ENCODE results near the gene TCP11L1.
"Not testable (repeated sequence)": the region's sequence is repeated elsewhere in the genome, so short reads cannot be mapped to it uniquely, and the experiment has no call there.

Gene TCP11L1

DNA sequence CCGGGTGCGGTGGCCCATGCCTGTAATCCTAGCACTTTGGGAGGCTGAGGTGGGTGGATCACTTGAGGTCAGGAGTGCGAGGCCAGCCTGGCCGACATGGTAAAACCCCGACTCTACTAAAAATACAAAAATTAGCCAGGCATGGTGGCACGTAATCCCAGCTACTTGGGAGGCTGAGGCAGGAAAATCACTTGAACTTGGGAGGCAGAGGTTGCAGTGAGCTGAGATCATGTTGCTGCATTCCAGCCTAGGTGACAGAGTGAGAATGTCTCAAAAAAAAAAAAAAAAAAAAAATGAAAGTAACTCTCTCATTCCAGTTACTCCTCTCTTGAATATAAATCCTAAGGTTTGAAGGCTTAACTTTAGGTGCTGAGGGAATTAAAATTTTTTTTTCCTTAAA lies 10.2 kb upstream of the TCP11L1 start:
- DNase-seq (ENCODE audit: low read depth), result not testable (repeated sequence)

DNA sequence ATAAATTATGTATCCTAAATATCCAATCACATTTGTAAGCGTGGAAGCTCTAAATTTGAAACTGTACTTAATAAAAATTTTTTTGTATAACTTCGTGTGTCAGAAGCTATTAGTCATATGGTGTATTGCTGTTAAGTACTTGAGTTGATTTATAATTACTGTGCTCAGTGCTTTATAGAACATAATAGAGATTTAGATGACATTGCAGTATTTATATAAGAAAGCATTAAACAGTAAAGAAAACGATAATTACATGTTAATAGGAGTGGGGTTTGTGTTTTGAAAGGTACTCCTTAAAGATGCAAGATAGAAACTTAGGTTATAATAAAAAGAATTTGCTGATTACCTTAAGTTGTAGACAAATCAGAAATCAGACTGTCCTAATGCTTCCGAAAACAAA lies 5.9 kb upstream of the TCP11L1 start:
- no peak for DNase-seq (ENCODE audit: low read depth)

DNA sequence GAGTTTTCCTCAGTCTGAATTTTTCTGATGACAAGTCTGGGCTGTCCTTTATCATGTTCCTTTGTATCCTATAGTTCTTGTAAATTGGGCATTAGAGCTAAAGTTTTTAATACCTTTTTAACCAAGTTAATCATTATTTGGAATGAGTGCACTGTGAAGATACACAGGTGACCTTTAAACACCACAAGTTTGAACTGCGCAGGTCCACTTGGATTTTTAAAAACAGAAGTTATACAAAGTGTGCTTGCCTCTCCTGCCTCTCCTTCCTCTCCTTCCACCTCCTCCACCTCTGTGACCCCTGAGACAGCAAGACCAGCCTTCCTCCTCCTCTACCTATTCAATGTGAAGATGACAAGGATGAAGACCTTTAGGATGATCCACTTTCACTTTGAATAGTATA lies 4.4 kb upstream of the TCP11L1 start:
- no peak for DNase-seq (ENCODE audit: low read depth)

DNA sequence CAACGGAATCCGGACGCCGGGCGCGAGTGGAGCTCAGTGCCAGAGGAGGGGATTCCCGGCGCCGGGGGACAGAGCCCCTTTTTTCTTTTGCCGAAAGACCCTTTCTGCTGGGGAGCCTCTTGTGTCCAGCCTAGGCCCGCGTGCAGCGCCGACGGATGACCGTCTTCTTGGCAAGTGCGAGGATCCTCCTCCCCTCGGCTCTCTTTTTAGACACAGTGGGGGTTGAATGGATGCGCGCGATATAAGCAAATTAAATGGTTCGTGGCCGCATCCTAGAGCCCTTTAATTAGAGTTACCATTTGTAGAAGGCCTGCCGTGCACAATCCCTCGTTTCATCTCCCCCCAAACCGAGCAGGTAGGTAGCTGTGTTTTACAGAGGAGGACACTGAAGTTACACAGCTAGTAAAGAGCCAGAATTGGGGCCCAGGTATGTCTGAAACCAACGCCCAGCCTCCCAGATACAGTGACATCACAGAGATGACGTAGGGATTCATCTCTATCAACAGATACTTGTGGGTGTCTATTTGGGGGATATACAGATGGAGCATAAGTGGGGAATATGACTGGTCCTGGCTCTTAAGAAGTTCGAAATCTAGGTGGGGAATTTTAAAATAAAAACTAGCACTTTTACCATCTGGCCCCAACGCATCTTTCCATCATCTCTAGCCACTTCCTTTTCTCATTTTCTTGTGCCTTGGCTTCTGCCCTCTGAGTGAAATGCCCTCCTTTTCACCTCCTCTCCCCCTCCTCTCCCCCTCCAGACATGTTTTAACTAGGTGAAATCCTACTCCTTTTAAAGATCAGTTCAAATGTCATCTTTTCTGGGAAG lies 875 bp downstream of the TCP11L1 start:
- no peak for DNase-seq (ENCODE audit: low read depth)

DNA sequence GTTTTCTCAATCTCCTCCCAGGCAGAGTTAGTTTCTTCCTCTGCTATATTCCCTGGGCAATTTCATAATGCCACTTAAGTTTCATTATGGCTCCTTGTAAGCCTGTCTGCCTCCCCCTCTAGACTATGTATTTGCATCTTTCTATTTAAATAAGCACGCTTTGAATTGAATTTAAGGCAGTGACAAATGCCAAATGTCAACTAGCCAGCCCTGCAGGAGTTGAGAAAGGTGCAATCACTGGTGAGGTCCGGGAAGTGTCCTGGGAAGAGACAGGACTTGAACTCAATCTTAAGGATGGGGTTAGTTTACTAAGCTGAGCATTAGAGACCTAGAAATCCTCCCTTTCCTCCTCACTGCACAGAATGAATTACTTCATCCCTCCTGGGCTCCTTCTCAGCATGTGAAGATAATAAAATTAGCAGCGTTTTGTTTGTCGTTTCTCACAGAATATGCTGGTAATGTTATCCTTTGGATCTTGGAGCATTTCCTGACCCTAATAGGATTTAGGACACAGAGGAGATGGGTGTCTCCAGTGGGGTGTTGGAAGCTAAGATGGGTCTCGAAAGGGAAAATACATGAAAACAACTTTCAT lies 1.6 kb downstream of the TCP11L1 start:
- no peak for DNase-seq (ENCODE audit: low read depth)

DNA sequence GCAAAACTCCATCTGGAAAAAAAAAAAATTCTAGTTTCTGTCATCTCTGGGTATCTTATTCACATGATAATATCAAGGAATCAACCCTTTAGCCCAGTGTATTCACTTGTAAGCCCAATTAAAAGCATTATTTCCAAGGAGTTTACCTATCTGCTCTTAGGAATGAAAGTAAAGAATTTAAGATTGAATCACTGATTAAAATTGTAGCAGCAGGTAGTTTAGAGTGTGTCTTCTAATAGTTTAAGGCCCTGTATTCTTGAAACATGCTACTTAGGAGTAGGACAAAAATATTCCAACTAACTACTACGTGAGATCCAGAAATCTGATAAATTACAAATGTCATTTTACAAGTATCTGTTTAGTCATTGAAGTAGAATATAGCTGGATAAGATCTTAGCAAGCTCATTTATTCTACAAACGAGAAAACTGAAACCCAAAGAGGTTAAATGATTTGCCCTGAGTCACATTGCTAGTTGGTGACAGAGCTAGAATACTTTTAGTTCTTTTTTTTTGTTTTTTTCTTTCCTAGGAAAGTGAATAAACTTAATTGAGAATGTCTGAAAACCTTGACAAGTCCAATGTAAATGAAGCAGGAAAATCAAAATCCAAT lies 4.0 kb downstream of the TCP11L1 start:
- DNase-seq (ENCODE audit: low read depth), result no peak

DNA sequence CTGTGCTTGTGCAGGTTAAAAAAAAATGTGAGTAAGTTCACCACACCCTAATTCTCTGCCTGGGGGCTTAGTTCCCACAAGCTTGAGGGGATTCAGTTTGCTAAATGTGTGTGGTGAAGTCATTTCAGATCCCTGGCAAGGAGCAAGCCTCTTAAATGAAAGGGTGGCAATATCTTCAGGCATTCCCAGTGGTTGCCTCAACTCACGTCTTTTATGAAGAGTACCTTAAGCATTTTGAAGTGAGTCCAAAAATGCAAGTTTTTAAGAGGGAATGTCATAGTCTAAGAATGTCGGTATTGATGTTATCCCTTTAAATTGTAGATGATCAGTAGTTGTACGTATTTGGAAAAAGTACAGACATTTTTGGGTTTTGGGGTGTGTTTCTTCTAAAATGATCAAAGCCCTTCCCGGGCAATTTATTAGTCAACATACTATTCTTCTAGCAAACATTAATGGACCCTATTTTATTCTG lies 4.9 kb downstream of the TCP11L1 start:
- no peak for DNase-seq (ENCODE audit: low read depth)

DNA sequence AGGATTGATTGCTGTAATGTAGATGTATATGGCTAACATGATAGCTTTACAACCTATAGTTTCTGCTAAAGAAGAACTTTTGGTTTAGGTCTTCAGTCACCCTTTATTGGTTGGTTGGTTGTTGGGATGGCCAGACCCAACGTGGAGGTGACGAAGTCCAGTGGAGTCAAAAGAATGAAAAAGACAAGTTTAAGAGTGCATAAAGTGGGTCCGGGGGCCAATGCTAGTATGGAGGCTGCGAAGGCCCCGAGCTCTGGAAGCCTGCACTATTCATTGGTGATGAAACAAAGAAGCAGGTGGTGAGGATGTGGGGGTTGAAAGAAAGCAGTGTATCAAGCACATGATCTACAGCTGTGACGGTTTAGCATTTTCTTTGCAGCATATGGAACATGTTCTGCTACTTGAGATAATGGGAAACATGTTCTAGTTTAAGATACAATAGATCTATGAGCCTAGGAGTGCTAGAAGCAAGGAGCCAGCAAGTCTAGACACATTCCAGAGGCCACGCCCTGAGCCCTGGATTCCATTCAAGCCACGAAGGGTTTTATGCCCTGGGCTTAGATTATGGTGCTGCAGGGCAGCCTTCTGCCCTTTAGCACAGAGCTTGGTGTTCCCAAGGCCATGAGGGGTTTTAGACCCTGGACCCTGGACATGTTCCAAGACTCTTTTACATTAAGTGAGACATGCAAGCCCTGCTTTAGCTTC lies 6.3 kb downstream of the TCP11L1 start:
- DNase-seq (ENCODE audit: low read depth), result no peak

DNA sequence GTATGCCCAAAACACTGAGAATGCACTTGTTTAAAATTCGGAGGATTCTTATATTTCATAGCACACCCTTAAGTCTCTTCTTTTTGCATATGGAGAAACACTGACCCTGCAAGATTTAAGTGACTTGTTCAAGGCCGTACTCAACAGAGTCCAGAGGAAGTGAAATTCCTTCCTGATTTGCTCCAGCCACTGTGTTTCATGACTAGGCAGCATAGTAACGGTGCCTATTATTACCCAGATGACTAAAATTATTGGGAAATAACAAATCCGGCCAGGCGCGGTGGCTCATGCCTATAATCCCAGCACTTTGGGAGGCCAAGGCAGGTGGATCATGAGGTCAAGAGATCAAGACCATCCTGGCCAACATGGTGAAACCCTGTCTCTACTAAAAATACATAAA lies 9.3 kb downstream of the TCP11L1 start:
- not testable (repeated sequence) for DNase-seq (ENCODE audit: low read depth)

DNA sequence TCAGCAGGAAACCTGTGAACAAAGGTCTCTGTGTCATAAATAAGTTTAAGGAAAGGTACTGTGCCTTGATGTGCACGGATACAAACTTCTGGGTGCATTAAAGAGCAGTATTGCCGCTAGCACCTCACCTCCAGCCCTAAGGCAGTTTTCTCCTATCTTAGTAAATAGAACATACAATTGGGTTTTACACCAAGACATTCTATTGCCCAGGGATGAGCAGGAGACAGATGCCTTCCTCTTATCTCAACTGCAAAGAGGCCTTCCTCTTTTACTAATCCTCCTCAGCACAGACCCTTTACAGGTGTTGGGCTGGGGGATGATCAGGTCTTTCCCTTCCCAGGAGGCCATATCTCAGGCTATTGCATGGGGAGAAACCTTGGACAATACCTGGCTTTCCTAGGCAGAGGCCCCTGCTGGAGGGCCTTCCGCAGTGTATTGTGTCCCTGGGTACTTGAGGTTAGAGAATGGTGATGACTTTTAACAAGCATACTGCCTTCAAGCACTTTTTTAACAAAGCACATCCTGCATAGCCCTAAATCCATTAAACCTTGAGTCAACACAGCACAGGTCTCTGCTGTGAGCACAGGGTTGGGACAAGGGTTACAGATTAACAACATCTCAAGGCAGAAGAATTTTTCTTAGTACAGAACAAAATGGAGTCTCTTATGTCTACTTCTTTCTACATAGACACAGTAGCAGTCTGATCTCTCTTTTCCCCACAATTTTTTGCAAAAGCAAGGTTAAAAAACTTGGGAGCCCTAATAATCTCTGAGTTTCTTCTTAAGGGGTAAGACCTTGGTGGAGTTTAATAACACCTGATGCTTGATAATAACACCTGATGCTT lies 10.4 kb downstream of the TCP11L1 start:
- DNase-seq (ENCODE audit: low read depth), result not testable (repeated sequence)

DNA sequence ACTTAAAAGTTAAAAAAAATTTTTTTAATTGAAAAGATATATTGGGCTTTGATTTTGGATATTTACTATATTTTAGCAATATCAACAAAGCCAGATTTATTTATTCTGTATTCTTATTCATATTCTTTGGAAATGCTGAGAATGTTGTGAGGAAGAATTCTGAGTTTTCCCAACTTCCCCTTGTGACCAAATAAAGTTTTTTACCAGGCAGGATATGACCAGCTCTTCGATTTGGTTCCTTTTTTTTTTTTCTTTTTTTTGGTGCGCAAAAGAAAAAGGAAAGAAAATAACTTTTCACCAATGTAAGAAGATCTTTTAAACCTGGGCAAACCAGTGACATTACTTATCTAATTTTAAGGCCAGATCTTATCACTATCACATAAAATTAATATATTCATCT lies 12.9 kb downstream of the TCP11L1 start:
- DNase-seq (ENCODE audit: low read depth), result no peak

DNA sequence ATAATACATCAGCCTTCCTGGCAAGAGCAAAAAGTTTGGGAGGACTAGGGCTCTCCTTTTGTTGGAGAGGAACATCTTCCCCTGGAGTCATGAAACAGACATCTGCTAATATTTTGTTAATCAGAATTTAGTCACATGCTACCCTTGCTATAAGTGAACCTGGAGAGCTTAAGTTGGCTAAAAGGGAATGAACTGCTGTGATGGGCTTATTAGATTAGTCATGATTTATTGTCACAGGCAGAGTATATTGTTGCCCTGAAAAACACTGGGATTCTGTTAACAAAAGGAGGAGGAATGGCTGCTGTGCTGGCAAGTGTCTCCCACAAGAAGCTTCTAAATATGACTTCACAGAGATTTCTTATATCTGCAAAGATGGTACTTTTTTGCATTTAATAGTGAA lies 16.0 kb downstream of the TCP11L1 start:
- DNase-seq (ENCODE audit: low read depth), result no peak

DNA sequence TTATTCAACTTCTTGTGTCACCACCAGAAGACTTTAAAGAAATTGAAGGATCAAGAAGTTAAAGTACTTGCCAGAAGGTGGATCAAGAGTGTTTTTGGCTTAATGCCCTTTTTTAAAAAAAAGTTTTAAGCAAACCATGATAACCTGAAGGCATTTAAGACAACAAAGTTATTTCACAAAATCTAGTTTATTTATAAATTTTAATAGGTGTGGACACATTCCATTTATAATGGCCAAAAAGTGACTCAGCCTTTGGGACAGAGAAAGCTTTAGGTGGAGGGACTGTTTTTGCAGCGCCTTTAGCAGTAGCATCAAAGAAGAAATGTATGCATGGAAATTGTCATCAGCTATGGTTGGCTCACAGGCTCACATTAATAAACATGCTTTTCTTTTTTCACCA lies 17.9 kb downstream of the TCP11L1 start:
- no peak for DNase-seq (ENCODE audit: low read depth)

DNA sequence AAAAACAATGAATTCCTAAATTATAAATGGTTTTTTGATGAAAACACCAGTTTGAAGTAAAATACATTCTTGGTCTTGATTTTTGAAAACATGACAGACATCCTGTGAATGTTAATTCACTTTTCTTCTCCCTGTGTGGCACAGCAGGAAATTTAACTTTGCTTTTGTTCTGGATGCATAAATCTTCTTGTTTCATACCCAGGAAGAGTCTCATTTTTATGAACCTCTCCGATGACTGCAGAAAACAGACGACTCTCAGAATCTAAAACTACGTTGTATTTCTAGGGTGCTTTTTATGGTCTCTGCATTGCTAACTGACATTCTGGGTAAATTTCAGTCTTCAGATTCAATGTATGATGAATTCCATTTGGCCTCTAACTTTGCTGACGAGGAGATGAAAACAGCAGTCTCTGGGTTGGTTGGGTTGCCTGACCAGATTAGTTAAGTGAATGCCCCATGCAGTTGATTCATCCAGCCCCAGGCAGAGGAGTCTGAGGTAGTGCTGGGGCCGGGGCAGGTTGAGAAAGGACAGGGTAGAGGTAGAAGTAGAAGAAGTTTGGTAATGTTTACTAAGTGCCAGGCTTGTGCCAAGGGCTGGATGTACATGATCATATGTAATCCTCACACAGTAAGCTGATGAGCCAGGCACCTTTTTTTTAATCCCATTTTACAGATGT lies 20.1 kb downstream of the TCP11L1 start:
- DNase-seq (ENCODE audit: low read depth), result no peak

DNA sequence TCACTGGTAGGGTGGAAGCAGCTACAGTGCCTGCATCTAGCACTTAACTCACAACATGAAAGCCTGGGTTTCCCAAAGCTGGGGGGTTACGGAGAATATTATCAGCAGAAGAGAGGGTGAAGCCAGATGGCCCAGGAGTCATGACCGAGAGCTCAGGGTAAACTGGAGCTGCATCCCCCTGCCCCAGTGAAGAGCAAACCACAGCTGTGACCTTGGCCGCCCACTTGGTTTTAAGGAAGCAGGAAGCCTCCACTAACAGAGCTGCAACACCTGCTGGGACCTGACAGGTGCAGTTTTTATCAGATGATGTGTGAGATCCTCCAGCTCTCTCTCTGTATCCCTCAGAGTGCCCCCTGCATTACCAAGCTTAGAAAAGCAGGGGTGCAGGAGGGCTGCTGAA lies 20.9 kb downstream of the TCP11L1 start:
- no peak for DNase-seq (ENCODE audit: low read depth)

DNA sequence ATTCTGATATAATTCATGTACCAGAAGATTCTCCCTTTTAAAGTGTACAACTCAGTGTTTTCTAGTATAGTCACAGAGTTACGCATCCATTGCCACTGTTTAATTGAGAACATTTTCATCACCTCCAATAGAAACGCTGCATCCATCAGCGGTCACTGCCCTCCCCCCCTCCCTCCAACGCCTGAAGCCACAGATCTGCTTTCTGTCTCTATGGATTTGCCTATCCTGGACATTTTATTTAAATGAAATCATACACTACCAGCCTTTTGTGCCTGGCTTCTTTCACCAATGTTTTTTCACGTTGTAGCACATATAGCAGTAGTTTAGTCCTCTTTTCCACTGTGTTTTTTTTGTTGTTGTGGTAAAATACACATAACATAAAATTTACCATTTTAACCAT lies 22.8 kb downstream of the TCP11L1 start:
- DNase-seq (ENCODE audit: low read depth), result no peak

DNA sequence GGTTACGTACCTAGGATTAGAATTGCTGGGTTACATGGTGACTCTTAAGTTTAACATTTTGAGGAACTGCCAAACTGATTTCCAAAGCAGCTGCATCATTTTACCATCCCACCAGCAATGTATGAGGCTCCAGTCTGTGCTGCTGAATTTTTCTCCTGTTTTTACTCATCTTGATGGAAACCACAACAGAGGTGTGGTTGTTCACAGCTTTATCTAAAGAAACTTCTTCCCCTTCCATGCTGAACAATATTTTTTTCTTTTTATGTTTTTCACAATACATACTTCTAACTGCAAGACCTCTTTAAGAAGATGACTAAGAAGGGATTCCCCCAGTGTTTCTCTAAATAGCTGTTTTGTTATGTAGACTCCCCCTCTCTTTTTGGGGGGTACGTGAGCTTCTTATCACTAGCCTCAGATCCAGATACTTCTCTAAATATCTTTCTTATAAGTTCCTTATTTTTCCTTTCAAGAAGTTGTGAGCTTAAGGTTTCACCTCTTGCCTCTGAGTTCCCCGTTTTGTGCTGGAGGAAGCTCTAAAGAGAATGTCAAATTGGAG lies 24.0 kb downstream of the TCP11L1 start:
- no peak for DNase-seq (ENCODE audit: low read depth)

DNA sequence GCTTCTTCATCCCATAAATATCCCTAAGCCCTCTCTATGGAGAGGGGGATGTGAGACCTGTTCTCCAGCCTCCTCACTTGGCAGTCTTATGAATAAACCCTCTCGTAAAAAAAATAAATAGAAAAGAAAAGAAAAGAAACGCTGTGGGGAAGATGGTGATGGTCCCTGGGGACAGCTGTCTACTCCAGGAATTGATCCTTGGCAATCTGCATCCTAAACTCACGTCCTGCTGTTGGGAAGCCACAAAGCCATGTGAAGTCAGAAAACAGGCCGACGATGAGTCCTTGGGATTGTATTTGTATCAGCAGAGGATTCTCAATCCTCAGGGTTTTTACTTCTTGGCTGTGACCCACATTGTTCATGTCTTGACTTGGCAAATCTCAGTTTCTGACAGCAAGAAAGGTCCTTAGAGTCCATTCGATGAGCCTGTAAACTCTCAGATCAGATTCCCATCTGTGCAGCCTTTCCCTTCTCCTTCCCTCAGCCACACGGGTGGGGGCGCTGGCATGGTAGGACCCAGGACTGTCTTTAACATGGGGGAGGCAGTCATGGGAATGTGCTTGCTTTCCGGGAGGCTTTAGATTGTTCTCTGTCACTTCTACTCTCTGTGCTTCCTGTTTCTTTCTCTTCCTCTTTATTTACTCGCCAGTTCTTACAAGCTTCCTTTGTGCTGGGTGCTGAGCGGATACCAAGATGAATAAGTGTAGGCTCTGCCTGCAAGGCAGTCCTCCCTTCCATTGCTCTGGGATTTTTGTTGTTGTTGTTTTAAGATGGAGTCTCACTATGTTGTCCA lies 24.9 kb downstream of the TCP11L1 start:
- DNase-seq (ENCODE audit: low read depth), result no peak

DNA sequence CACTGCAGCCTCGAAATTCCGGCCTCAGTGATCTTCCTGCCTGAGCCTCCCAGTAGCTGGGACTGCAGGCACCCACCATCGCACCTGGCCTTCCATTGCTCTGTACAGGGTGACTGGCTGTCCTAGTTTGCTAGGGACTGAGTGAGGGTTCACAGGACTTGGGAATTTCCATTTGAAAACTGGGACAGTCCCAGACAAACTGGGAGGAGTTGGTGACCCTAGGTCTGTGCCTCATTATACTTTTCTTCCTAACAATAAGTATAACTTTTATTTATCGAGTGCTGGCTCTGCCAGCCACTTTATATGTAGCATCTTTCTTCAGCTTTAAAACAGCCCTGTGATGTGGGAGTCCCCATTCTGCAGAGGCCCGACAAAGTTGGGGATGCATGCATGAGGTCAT lies 25.5 kb downstream of the TCP11L1 start:
- no peak for DNase-seq (ENCODE audit: low read depth)

Data from fibroblast of the conjunctiva (primary cell).